HG03159 (cell line): ENCODE data around the gene ARSG.

Experiments
- ATAC-seq: cut with Tn5 transposase; IDR thresholded peaks from one replicate; pipeline ENCODE4 v1.9.1; 2021; ENCODE audit warnings: mild to moderate bottlenecking, moderate library complexity; ENCODE audit not compliant: unreplicated experiment

ARSG gene

DNA sequence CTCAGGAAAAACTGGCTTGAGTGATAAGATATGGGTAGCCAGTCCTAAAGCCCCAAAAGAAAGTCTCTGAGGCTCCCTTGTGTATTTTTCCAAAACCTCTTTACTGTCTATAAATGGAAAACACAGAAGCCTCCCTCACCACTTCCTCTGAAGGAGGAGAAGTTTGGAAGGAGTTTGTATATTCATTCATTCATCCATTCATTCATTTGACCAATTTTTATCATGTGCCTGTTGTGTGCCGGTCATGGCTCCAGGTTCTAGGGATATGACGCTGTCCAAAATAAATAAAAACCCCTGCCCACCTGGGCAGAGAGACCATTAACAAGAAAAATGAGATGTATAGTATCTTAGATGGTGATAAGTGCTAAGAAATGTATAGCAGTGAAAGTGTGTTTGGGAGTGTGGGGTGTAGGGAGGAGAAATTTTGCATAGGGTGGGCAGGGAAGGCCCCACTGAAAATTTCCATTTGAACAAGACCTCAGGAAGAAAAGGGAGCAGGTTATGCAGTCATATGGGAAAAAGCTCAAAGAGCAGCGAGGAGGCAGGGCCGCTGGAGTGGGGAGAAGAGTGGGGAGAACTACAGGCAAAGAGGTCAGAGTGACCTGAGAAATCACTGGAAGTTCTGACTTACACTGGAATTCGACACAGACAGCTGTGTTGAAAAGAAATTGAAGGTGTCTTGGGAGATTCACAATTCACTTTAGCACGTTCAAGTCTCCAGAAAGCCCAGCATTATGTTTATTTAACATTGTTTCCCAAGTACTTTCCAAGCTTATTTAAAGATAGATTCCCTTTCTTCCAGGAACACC, 172.1 kb downstream of the ARSG start:
- no peak for ATAC-seq

DNA sequence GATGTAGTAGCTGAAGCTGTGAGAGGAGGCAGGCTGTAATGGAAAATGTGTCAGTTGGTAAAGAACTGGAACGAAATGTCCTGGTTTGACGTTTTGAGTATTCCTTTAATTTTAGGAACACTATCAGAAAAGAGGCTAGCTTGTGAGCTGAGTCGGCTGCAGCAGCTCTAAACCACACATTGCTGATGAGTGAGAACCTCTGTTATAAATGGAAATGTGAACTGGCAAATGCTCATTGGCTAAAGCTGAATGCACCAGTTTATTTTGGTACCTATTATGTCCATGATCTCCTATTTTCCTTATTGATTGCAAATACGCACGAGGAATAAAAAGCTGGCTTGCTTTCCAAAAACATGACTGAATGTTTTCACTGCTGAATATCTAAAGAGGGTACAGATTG, 177.0 kb downstream of the ARSG start:
- no peak for ATAC-seq

DNA sequence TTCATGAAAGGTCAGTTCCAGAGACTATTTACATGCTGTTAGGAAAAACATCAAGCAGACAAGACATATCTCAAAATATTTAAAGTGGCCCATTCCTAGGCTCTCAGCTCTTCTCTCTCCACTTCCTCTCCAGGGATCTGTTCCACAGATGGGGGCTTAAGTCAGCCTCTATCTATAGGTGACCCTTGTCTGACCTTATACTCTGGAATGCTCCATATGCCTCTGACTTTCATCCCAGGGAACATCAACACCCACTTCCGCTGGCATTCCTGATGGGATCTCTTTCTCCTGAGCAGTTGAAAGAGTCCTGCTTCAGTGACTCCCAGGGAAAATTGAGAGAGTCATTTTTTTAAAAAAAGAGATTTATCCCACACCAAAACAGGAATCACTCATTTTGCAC, 177.5 kb downstream of the ARSG start:
- ATAC-seq = no peak
